Fibroblast of the conjunctiva (primary cell): ENCODE data around the gene CAMK2A.
"Not testable (repeated sequence)": the region's sequence is repeated elsewhere in the genome, so short reads cannot be mapped to it uniquely, and the experiment has no call there.

ENCODE experiments used
- DNase-seq: peaks from one replicate; pipeline ENCODE4 v3.0.0-alpha.2; 2010; ENCODE audit warnings: low read depth

Gene CAMK2A

GRCh38 chr5:150253416-150254208, 36.0 kb downstream of the CAMK2A start:
- DNase-seq: no peak

DNA sequence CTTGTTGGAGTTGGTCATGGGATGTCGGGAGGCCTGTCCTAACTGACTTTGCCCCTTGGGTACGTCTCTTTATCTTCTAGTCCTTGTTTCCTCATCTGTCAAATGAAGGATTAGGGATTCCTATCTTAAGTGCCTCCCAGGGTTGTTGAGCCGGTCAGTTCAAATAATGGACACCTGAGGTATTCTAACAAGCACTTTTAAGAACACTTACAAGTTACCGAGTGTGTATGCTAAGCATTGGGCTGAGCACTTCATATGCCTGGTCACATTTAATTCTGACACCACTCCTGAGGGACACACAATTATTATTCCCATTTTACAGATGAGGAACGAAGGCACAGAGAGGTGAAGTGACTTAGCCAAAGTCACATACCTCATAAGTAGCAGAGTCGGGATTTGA, 37.1 kb downstream of the CAMK2A start:
- DNase-seq: no peak

GRCh38 chr5:150251504-150251903, 38.1 kb downstream of the CAMK2A start:
- DNase-seq: no peak

DNA sequence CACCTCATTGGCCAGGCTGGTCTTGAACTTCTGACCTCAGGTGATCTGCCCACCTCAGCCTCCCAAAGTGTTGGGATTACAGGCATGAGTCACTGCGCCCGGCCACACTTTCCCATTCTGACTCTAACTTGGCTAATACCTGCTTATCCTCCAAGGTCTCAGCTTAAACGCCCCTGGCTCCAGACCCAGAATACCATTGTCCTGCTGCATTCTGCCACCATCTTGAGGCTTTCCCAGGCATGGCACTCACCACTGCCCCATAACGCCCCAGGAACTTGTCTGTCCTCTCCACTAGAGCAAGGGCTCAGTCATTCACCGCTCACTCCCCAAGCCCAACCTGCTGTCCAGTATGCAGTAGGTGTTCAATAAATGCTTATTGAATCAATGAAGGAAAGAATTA, 39.8 kb downstream of the CAMK2A start:
- no peak for DNase-seq

- no peak for DNase-seq
These were observed 40.6 kb downstream of the CAMK2A start for GRCh38 chr5:150248946-150249345.

DNA sequence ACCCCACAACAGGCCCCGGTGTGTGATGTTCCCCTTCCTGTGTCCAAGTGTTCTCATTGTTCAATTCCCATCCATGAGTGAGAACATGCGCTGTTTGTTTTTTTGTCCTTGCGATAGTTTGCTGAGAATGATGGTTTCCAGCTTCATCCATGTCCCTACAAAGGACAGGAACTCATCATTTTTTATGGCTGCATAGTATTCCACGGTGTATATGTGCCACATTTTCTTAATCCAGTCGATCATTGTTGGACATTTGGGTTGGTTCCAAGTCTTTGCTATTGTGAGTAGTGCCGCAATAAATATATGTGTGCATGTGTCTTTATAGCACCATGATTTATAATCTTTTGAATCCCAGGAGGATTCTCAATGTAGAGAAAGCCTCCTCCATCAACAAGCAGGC, 41.1 kb downstream of the CAMK2A start:
- DNase-seq: not testable (repeated sequence)

DNA sequence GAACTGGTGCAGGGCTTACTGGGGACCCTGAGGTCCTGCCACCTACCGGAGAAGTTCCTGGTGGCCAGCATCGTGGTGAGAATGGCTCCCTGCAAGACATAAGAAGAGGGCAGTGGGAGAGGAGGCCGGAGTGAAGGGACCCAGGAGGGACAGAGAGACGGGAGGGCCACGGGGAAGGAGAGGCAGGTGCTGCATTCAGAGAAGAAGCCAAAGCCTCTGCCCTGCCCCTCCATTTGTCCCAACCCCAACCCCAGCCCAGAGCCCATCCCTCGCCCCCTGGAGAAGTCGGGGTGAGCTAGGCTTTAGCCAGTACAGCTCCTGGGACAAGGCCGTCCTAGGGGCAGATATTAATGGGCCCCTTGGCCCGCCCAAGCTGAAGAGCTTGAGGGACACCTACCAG, 41.8 kb downstream of the CAMK2A start:
- no peak for DNase-seq

GRCh38 chr5:150246835-150247234, 42.7 kb downstream of the CAMK2A start:
- no peak for DNase-seq

GRCh38 chr5:150246429-150246828, 43.1 kb downstream of the CAMK2A start:
- DNase-seq: no peak

DNA sequence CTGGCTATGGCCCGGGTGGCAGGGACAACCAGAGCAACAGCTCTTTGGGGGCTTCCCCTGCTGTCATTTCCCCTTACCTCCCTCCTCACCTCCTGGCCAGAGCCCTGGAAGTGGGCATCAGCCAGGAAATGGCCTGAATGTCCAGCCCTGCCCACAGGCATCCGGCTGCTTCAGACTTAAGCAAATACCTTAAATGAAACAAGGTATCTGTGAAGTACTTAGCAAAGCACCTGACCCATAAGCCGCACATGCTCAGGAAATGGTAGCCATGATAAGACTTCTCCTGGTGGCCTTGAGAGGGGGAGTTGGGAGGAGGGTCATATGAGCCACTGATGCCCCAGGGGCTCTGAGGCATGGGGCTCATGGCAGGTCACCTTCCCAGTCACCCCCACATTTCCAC, 43.8 kb downstream of the CAMK2A start:
- DNase-seq: no peak

- no peak for DNase-seq
These were observed 44.3 kb downstream of the CAMK2A start for GRCh38 chr5:150245111-150245789.

DNA sequence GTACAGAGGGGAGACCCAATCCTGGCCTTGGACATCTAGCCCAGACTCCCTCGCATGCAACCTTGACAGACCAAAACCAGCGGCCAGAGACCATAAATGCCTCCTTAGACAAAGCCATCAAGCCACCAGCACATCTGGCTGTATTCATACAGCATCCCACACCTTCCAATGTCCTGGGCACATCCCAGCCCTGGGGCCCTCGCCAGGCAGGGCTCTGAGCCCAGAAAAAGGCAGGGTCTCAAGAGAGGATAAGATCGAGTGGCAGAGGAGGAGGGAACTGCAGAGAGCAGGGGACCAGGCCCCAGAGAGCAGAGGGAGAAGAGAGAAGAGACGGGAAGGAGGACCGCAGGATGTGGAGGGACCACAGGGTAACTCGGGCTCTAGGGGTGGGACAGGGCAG, 45.4 kb downstream of the CAMK2A start:
- no peak for DNase-seq

DNA sequence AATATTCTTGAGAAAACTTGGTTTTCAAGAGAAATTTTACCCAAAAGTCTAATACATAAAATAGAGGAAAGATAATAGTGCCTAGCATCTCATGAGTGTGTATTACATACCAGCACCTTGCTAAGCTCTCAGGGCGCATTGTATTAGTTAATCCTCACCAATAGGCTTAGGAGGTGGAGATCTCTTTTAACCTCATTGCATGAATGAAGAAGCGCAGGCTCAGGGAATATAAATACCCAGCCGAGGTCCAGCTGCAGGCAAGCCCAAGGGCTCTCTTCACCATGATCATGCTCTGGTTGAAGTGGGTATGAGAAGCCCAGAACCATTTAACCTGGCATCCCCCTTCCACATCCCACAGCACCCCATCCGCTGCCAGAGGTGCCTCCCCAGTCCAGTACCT, 46.0 kb downstream of the CAMK2A start:
- no peak for DNase-seq

- no peak for DNase-seq
These were observed 47.2 kb downstream of the CAMK2A start for GRCh38 chr5:150242251-150242894.

DNA sequence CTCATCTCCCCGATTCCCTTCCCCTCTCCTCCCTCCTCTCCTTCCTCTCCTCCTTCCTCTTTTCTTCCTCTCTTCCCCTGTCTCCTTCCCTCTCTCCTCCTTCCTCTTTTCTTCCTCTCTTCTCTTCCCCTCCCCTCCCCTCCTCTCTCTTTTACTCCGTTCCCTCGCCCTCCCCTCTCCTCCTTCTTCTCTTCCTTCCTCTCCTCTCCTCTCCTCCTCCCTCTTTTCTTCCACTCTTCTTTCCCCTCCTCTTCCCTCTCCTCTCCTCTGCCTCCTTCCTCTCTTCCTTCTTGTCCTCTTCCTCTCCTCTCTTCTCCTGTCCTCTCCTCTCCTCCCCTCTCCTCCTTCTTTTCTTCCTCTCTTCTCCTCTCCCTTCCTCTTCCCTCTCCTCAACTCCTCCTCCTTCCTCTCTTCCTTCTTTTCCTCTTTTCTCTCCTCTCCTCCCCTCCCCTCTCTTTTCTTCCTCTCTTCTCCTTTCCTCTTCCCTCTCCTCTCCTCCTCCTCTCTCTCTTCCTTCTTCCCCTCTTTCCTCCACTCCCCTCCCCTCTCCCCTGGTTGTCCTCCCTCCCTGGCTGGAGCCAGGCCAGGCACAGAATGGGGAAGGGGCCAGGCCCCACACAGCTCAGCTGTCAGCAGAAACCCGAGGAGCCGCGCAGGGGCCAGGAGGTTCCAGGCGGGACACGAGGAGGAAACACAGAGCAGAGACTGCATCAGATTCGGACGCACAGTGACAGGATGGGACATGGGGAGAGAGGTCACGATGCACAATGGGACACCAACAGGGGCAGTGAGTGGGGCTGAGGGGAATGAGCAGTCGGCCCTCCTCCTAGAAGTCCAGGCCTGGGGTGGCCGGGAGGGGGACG, 48.0 kb downstream of the CAMK2A start:
- DNase-seq: no peak

GRCh38 chr5:150239794-150240122, 49.8 kb downstream of the CAMK2A start:
- DNase-seq: no peak

DNA sequence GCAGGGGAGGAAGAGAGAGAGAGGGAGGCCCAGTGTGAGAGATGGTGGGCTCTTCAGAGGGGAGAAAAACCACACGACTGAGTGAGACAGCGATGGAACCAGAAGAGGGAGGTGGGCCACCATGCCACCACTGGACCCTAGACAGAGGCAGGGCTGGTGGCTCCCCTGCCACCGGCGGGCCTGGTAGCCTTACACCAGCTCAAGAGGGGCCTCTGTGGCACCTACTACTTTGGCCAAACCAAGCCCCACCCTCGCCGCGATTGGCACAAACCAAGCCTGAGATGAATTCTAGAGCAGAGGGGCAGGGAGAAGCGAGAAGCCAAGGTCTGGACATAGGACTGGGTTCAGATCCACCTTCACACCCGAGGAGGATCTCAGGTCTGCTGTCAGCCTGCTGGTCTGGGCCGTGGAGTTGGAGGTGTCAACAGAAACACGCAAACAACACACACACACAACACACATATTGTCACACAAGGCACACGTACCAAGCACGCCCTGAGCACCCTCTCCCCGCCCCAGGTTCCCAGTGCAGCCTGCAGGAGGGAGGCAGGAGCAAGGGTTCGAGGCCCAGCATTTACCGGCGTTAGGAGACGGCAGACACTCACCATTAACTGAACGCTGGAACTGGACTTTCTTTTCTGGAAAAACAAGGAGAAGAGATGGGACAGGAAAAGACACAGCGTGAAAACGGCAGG, 50.3 kb downstream of the CAMK2A start:
- no peak for DNase-seq

DNA sequence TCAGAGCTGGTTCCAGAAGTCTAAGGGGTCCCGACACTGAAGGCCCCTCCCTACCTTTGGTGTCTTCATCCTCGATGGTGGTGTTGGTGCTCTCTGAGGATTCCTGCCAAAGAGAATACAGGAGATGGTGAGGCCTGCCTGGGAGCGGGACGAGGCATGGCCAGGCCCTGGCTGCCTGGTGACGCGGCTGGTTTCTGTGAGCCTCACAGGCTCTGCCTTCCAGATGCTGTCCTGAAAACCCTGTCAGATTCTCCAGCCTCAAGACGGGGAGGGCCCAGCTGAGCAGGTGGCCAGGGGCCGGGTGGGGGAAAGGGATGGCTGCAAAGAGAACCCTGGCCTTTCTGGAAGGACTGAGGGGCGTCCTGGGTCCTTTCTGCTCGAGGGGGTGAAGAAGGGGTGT, 50.9 kb downstream of the CAMK2A start:
- DNase-seq: no peak

GRCh38 chr5:150236981-150237754, 52.4 kb downstream of the CAMK2A start:
- no peak for DNase-seq

DNA sequence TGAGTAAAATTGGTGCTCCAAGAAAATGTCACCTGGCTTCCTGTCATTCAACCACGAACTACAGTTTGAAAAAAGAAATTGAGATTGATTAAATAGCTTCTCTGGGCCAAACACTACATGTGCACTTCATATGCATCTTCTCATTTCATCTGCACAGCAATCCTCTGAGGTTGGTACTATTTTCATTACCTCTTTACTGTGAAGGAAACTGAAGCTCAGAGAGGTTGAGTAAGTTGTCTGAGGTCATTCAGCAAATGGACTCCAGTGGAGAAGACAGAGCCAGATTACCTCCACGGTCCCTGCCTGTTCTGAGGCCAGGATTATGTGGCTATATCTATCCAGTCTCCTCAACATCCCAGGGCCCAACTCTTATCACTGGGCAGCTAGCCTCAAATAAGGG, 53.3 kb downstream of the CAMK2A start:
- DNase-seq: no peak

GRCh38 chr5:150235500-150235854, 54.1 kb downstream of the CAMK2A start:
- no peak for DNase-seq
